Left lung (tissue), 10 donors: ENCODE results near the gene CACNA1C. TPM values are rescaled to one million over a fixed set of nuclear protein-coding genes. Genes with fewer than 3 reads are reported as not detected.

ENCODE experiments used
- ATAC-seq: fragments of 200-7000 bp; cut with Tn5 transposase; one replicate; pipeline ENCODE4 v1.9.1; 2020; ENCODE audit warnings: moderate library complexity
- DNase-seq, 4 donors: peaks; one replicate each; pipeline ENCODE4 v3.0.0-alpha.2; 2013 to 2020
- H3K27ac ChIP-seq, 2 donors: fragments of 200-600 bp; sonication (generic) in 1 of 2; one replicate each; pipeline versions ENCODE4 v1.5.0 to v1.8.0; 2020 to 2021
- H3K27me3 ChIP-seq, 2 donors: fragments of 200-600 bp; sonication (generic) in 1 of 2; one replicate each; pipeline versions ENCODE4 v1.5.0 to v1.8.0; 2020 to 2021
- H3K36me3 ChIP-seq, 2 donors: fragments of 200-600 bp; sonication (generic) in 1 of 2; one replicate each; pipeline versions ENCODE4 v1.5.0 to v1.8.0; 2020 to 2021
- H3K4me1 ChIP-seq, 2 donors: fragments of 200-600 bp; one replicate each; pipeline ENCODE4 v1.8.0; 2021
- H3K4me3 ChIP-seq, 2 donors: fragments of 200-600 bp; sonication (generic) in 1 of 2; one replicate each; pipeline versions ENCODE4 v1.5.0 to v1.8.0; 2020 to 2021; ENCODE audit warnings: mild to moderate bottlenecking in 1 of 2
- H3K9me3 ChIP-seq, 2 donors: fragments of 200-600 bp; sonication (generic) in 1 of 2; one replicate each; pipeline versions ENCODE4 v1.5.0 to v1.8.0; 2020 to 2021
- intact Hi-C, 2 donors: fragments of 100-400 bp; cut with DNase I; formaldehyde crosslinking; loops; one replicate each; pipeline versions ENCODE4 v1.11.2 to v1.14.2; 2022
- polyA plus RNA-seq, 6 donors: library from polyadenylated mRNA; unstranded; fragments of 120-200 nt; gene quantifications; one replicate each; pipeline ENCODE4 v1.2.1, GENCODE V29; 2013; ENCODE audit not compliant: insufficient read length in 6 of 6
- total RNA-seq, 2 donors: library from RNA; stranded (reverse); fragmentation: NEBNext Ultra II Directional; extraction: Animal tissue kit (Norgen Biotek cat#: 25700); gene quantifications; one replicate each; pipeline ENCODE4 v1.2.1, GENCODE V29; 2021
- TF ChIP-seq, protein P1 (sequence below), 2 donors: fragments of 200-600 bp; sonication (generic) in 1 of 2; IDR thresholded peaks; one replicate each; pipeline versions ENCODE4 v1.5.0 to v1.8.0; 2021; ENCODE audit warnings: antibody characterized with exemption in 2 of 2
- donor health status: DM: no; HTN: yes; CAD: no.
- donor health status: DM: no; HTN: no; CAD: no.

CACNA1C gene
- total and polyA plus RNA-seq, 8 donors, result 11.9 to 21.9 (median 14.2) TPM

DNA sequence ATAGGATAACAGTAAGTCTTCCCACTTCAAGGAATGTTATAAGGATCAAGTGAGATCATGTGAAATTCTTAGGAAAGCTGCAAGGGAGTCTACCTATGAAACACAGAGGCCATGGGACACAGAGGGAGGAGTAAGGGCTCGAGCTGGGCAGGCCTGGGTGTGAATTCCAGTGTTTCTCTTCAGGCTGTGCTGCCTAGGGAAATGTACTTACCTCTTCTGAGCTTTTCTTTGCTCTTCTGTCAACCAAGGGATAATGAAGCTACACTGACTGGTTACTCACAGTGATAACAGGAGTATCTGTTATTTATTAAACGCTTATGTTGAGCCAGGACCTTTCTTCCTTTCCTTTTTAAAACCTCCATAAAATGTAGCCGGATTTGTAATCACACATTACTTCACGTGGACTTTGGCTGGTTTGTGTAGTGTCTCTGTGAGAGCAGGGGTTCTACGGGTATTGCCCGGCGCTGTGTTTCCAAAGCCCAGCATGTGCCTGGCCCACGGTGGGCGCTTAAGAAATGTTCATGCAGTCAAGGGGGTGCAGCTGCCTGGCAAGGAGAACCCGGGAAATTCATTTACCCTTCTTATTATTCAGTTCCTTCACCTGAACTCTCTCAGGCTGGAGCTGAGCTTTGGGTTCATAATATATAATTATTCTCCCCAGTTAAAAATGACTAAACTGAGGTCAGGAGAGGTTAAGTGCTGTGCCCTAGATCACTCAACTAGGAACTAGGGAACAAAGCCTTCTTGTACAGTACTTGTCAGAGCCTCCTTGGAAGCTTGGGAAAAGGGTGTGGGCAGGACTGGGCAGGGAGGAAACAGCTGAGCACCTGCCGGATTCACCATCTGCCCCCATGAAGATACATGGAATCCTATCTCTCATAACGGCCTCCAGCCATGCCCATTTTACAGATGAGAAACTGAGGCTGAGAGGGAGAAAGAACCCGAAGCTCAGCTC, 214.2 kb downstream of the CACNA1C start:
- Histone ChIP-seq H3K36me3 (no peaks in the 10 kb centered on the region), H3K27me3 (peaks cover 0 to 18% of the 10 kb centered on the region in 2 donors), H3K4me1 (peaks cover 0 to 13% of the 10 kb centered on the region in 2 donors), H3K9me3 (no peaks in the 10 kb centered on the region), H3K4me3 (no peak overlapping the region), H3K27ac (no peak overlapping the region)
- TF ChIP-seq, protein P1, sequence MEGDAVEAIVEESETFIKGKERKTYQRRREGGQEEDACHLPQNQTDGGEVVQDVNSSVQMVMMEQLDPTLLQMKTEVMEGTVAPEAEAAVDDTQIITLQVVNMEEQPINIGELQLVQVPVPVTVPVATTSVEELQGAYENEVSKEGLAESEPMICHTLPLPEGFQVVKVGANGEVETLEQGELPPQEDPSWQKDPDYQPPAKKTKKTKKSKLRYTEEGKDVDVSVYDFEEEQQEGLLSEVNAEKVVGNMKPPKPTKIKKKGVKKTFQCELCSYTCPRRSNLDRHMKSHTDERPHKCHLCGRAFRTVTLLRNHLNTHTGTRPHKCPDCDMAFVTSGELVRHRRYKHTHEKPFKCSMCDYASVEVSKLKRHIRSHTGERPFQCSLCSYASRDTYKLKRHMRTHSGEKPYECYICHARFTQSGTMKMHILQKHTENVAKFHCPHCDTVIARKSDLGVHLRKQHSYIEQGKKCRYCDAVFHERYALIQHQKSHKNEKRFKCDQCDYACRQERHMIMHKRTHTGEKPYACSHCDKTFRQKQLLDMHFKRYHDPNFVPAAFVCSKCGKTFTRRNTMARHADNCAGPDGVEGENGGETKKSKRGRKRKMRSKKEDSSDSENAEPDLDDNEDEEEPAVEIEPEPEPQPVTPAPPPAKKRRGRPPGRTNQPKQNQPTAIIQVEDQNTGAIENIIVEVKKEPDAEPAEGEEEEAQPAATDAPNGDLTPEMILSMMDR (IDR thresholded peaks at IDR 0.05), result no peak
- intact Hi-C loops, result no loop called here
- ATAC-seq (no peak), DNase-seq (no peak)

DNA sequence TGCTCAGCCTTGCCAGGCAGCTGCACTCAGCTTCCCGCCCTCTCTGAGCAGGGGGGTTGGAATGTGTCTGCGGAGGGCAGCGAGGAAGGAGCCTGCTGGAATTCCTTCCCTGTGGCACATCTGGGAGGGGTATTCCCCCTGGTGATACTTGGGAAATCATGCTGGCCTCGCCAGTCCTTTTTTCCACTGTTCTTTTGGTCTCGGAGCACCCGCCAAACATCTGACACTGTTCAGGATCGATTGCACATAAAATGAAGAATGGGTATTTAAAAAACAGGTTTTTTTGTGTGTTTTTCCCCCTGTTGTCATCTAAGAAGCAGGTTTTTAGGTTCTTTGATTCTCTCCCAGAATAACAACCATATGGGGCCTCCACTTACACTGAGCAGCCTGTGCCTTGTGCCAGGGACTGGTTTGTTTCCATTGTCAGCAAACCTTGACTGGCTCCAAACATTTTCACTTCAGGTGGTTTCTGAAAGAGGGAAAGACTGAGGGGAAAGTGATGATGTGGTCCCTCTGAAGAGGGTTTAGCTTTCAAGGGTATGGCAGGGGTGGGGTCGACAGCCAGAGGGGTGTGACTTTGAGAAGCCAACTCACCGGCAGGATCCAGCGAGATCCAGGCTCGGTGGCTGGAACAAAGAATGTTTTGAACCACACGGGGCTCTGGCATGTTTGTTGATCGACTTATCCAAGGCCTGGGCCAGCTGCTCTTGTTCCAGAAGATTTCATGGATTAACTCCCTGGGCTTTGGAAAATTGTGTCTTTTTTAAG, 215.1 kb downstream of the CACNA1C start:
- Histone ChIP-seq H3K4me1 (peaks cover 0 to 13% of the 10 kb centered on the region in 2 donors), H3K36me3 (no peaks in the 10 kb centered on the region), H3K27me3 (peaks cover 0 to 18% of the 10 kb centered on the region in 2 donors), H3K9me3 (no peaks in the 10 kb centered on the region), H3K27ac (no peak overlapping the region), H3K4me3 (no peak overlapping the region)
- ATAC-seq (no peak), DNase-seq (no peak)
- TF ChIP-seq, protein P1 (IDR thresholded peaks at IDR 0.05), result no peak
- intact Hi-C loops, result no loop called here

DNA sequence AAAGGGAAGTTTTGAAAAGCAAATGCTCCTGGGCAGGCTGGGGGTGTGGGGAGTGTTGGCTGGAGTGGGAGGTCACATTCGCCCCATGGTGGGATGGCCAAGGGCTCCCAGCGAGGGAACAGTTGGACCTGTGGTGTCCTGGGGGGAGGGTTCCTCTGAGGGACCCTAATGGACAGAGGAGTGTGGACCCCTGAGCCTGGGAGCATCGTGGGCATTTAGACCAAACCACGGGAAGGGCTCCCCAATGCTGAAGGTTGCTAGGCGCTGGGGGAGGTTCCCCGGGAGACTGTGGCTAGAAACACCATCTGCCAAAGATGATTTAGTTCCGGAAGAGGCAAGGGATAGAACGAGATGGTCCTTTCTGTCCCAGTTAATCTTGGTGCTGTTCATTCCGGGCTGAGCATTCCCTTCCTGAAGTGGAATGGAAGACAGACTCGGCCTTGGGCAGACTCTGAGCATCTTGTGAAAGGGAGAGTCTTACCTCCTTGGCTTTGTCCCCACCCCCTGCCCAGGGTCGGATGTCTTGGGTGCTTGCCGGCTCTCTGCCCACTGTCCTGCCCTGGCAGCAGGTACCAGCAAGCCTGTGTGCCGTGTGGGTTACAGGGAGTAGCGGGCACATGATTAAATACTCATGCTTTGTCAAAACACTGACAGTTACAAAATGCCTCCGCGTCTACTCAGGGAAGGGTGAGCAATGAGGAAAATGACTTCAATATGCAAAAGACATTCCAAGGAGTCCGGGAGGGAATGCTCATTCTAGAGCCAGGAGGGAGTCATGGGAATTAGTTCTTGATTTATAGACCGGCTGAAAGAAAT, 215.9 kb downstream of the CACNA1C start:
- Histone ChIP-seq H3K27ac (no peak overlapping the region), H3K4me1 (peaks cover 0 to 13% of the 10 kb centered on the region in 2 donors), H3K36me3 (no peaks in the 10 kb centered on the region), H3K27me3 (peaks cover 0 to 18% of the 10 kb centered on the region in 2 donors), H3K4me3 (no peak overlapping the region), H3K9me3 (no peaks in the 10 kb centered on the region)
- intact Hi-C loops, result no loop called here
- TF ChIP-seq, protein P1 (IDR thresholded peaks at IDR 0.05), result no peak
- ATAC-seq, result no peak
- DNase-seq, result no peak

DNA sequence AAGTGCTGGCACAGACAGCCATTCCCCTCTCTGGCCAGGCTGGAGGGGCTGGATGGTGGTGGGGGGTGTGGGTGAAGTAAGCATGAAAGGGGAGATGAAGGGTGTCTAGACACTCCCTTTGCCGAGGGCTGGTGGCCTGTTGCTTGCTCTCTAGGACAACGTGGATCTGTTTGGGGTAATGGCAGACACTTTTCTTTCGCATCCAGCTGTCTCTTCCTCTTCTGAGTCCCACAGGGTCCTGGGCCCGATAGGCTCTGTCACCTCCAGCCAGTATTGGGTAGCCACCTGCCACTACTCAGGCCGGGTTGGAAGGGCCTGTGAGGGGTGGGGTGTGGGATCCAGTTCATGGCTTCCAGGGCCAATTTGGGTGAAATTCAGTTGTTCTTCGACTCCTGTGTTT, 218.1 kb downstream of the CACNA1C start:
- no peak for ATAC-seq

More for the DNA sequence above, 218.1 kb downstream of the CACNA1C start:
- no peaks in the 10 kb centered on the region for H3K36me3 ChIP-seq
- H3K27me3 ChIP-seq, result peaks cover 0 to 18% of the 10 kb centered on the region in 2 donors
- peaks cover 0 to 4% of the 10 kb centered on the region in 2 donors for H3K4me1 ChIP-seq
- H3K9me3 ChIP-seq, result no peaks in the 10 kb centered on the region
- no peak overlapping the region for H3K27ac ChIP-seq
- TF ChIP-seq, protein P1 (IDR thresholded peaks at IDR 0.05), result no peak
- intact Hi-C loops, result no loop called here
- no peak for DNase-seq
- no peak overlapping the region for H3K4me3 ChIP-seq
